Ascending aorta (tissue), 2 donors: ENCODE results near the gene CYB561A3. TPM values are rescaled to one million over a fixed set of nuclear protein-coding genes. Genes with fewer than 3 reads are reported as not detected.

Experiments used
- DNase-seq, 2 donors: peaks; one replicate each; pipeline ENCODE4 v3.0.0-alpha.2; 2019; ENCODE audit warnings: low spot score in 2 of 2
- H3K27ac ChIP-seq, 2 donors: fragments of 200-600 bp; sonication (generic); one replicate each; pipeline ENCODE4 v1.5.1; 2016 to 2017; ENCODE audit warnings: mild to moderate bottlenecking in 1 of 2
- H3K27me3 ChIP-seq: fragments of 200-600 bp; sonication (generic); one replicate; pipeline ENCODE4 v1.5.1; 2017
- H3K36me3 ChIP-seq, 2 donors: fragments of 200-600 bp; sonication (generic); one replicate each; pipeline ENCODE4 v1.5.1; 2016
- H3K4me1 ChIP-seq, 2 donors: fragments of 200-600 bp; sonication (generic); one replicate each; pipeline ENCODE4 v1.5.1; 2016 to 2017; ENCODE audit warnings: mild to moderate bottlenecking in 1 of 2
- H3K4me3 ChIP-seq, 2 donors: fragments of 200-600 bp; sonication (generic); one replicate each; pipeline ENCODE4 v1.5.1; 2016 to 2017; ENCODE audit warnings: mild to moderate bottlenecking in 1 of 2
- H3K9me3 ChIP-seq, 2 donors: fragments of 200-600 bp; sonication (generic); one replicate each; pipeline ENCODE4 v1.5.1; 2016
- intact Hi-C: fragments of 100-400 bp; cut with DNase I; formaldehyde crosslinking; loops from one replicate; pipeline ENCODE4 v1.15.1; 2023
- total RNA-seq: library from RNA; depleted of rRNA; stranded (reverse); fragments of >200 nt; gene quantifications from one replicate; pipeline ENCODE4 v1.1.0, GENCODE V29; 2016
- TF ChIP-seq, protein P1 (sequence below), 3 experiments: fragments of 200-600 bp in 2 of 3; fragments of 450-650 bp in 1 of 3; sonication (generic) in 2 of 3; IDR thresholded peaks; one replicate each; pipeline ENCODE4 v1.5.1; 2016 to 2019; ENCODE audit warnings: antibody characterized with exemption in 3 of 3, mild to moderate bottlenecking in 1 of 3, moderate library complexity in 1 of 3

Gene CYB561A3
- total RNA-seq, 1 donor from 2014 or later, result 215 TPM

DNA sequence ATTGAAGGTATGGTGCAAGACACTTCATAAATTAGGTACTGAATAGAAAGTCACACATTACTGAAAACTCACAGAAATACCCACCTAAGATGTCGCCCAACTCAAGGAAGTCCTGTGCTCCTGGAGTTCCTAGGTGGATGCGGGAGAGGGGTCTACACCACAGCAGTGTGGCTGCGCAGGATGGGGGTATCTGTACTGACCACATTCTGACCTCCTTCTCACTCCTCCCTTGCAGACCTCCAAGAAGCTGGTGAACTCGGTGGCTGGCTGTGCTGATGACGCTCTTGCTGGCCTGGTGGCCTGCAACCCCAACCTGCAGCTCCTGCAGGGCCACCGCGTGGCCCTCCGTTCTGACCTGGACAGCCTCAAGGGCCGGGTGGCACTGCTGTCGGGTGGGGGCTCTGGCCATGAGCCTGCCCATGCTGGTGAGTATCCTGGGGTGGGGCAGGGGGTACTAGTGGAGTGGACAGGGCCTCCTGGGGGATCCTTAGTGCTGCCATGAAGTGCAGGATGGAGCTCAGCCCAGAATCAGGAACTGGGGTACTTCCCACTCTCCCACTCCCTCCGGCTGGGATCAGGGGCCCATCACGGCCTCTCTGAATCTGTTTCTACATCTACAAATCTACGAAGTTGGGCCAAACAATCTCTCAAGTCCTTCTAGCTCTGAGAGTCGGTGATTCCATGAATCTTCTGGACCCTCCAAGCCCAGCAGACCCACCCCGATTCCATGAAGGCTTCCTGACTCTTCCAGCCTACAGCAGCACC lies 23.8 kb downstream of the CYB561A3 start:
- Histone ChIP-seq H3K27ac (no peak overlapping the region), H3K4me1 (peaks cover 0 to 9% of the 10 kb centered on the region in 2 donors), H3K9me3 (no peaks in the 10 kb centered on the region), H3K4me3 (no peak overlapping the region), H3K36me3 (peaks cover 9 to 18% of the 10 kb centered on the region in 2 donors), H3K27me3 (no peaks in the 10 kb centered on the region)
- TF ChIP-seq, protein P1, sequence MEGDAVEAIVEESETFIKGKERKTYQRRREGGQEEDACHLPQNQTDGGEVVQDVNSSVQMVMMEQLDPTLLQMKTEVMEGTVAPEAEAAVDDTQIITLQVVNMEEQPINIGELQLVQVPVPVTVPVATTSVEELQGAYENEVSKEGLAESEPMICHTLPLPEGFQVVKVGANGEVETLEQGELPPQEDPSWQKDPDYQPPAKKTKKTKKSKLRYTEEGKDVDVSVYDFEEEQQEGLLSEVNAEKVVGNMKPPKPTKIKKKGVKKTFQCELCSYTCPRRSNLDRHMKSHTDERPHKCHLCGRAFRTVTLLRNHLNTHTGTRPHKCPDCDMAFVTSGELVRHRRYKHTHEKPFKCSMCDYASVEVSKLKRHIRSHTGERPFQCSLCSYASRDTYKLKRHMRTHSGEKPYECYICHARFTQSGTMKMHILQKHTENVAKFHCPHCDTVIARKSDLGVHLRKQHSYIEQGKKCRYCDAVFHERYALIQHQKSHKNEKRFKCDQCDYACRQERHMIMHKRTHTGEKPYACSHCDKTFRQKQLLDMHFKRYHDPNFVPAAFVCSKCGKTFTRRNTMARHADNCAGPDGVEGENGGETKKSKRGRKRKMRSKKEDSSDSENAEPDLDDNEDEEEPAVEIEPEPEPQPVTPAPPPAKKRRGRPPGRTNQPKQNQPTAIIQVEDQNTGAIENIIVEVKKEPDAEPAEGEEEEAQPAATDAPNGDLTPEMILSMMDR (IDR thresholded peaks at IDR 0.05), result no peak
- no peak for DNase-seq
- intact Hi-C loops, result no loop called here

DNA sequence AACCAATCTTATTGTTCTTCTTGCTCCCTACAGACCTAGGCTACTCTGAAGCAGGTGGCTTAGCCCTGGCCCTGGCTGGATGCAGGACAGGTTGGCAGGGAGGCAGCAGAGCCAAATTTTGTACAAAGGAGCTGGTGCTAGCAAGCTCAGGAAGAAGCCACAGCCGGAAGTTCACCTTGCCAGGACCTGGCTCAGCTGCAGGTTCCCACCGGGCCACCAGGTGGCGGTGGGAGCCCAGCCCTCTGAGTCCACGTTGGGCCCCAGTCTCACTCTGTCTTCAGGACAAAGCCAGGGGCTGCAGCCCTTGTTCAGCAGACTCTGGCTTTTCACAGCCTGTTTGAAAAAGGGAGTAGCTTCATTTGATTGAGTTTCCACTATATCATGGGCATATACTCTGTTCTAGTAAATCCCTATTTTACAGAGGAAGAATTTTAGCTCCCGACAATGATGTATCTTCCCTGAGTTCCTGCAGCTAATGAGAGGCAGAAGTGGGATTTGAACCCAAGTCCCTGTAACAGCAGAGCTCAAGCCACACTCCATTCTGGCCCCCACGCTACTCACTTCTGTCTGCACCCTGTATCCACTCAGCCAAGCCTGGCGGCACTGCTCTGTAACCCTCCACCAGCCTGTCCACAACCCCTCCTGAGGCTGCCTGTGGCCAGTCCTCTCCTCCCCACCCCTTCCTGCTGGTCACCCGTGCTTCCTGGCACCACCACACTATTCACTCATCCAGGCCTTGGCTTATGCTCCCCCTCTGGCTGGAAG lies 25.3 kb downstream of the CYB561A3 start:
- H3K27ac ChIP-seq, result peak overlapping the region; percentile 41 to 67
- H3K4me1 ChIP-seq, result peaks cover 0 to 17% of the 10 kb centered on the region in 2 donors
- H3K27me3 ChIP-seq, result no peaks in the 10 kb centered on the region
- peaks cover 5 to 6% of the 10 kb centered on the region in 2 donors for H3K36me3 ChIP-seq
- DNase-seq, result peak; percentile 27 to 89
- intact Hi-C loops, result loop anchor here (1.0 kb wide), 2 partner anchors 26 to 49 kb away; partner anchors contain the start of gene TMEM138
- TF ChIP-seq, protein P1 (IDR thresholded peaks at IDR 0.05), result peak; percentile 96 to 98 (median 97)
- H3K9me3 ChIP-seq, result no peaks in the 10 kb centered on the region
- H3K4me3 ChIP-seq, result no peak overlapping the region

- no peaks in the 10 kb centered on the region for H3K9me3 ChIP-seq
- H3K4me1 ChIP-seq, result peaks cover 0 to 20% of the 10 kb centered on the region in 2 donors
- intact Hi-C loops, result no loop called here
- peak overlapping the region in 1 of 2 donors; percentile 67 for H3K27ac ChIP-seq
- no peak overlapping the region for H3K4me3 ChIP-seq
- H3K27me3 ChIP-seq, result no peaks in the 10 kb centered on the region
- TF ChIP-seq, protein P1 (IDR thresholded peaks at IDR 0.05), result no peak
- peaks cover 5 to 6% of the 10 kb centered on the region in 2 donors for H3K36me3 ChIP-seq
- DNase-seq, result no peak
Measured at GRCh38 chr11:61335355-61335710, 26.3 kb downstream of the CYB561A3 start.

DNA sequence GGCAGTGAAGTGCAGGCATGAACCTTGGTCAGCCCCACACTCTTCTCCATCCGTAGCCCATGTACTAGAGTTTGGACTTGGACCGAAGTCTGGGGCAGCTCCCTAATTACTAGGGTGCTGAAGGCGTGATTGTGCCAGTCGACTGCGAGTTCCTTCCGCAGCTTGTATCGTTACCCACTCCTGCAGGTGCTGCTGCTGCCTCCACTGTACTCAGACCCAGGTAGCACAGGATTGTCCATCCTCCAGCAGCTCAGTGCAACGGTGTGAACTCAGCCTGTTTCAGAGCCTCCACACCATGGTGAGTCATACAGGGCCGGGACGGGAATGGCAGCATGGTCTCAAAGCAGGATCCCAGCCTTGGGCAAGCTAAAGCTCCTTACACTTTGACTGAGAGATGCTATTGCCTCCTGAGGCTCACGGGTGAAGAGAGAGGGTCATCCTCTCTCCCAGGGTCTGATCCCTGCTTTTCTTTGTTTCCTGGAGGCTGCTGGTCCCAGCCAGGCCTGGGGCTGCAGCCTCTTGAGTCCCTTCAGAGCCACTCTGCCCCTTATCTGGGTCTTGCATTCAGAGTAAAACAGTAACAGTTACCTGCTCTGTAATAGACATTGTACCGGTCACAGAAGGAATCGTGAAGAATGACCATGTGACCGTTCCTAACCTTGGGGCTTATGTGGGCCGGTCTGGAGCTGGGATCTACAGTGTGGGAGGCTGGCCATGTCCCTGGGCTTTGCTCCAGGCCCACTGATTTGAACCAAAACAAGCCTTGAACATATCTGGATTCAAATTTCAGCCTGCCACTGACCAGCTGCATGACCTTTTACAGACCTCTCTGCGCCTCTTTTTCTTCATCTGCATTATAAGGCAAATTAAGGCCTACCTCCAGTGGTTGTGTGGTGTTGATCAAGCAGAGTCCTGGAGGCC lies 27.0 kb downstream of the CYB561A3 start:
- intact Hi-C loops, result no loop called here
- H3K9me3 ChIP-seq, result no peaks in the 10 kb centered on the region
- H3K4me1 ChIP-seq, result peaks cover 0 to 20% of the 10 kb centered on the region in 2 donors
- DNase-seq, result no peak
- peaks cover 5 to 6% of the 10 kb centered on the region in 2 donors for H3K36me3 ChIP-seq
- no peak overlapping the region for H3K4me3 ChIP-seq
- TF ChIP-seq, protein P1 (IDR thresholded peaks at IDR 0.05), result no peak
- H3K27ac ChIP-seq, result peak overlapping the region in 1 of 2 donors; percentile 67
- no peaks in the 10 kb centered on the region for H3K27me3 ChIP-seq
